Activated CD8-positive, alpha-beta T cell treated with anti-CD3 and anti-CD28 coated beads for 36 hours (primary cell): Measurements from ENCODE around the gene ZNF362. TPM values are rescaled to one million over a fixed set of nuclear protein-coding genes. Genes with fewer than 3 reads are reported as not detected.

Source experiments
- ATAC-seq: fragments of 200-7000 bp; cut with Tn5 transposase; one replicate; pipeline ENCODE4 v1.10.0; 2021; ENCODE audit warnings: mild to moderate bottlenecking, moderate library complexity
- CTCF ChIA-PET: fragments of 350-600 bp; sonication (Branson Sonifier 250); formaldehyde crosslinking; loops from one replicate; lab custom pipeline; 2021; ENCODE audit warnings: antibody characterized with exemption; lab: Charles Lee
- POLR2A ChIA-PET: fragments of 350-600 bp; sonication (Branson Sonifier 250); formaldehyde crosslinking; loops from one replicate; lab custom pipeline; 2021; ENCODE audit warnings: antibody characterized with exemption; lab: Charles Lee
- DNase-seq: peaks from one replicate; pipeline ENCODE4 v3.0.0-alpha.2; 2020
- H3K27ac Mint-ChIP-seq: one replicate; pipeline ENCODE4 v1.8.0; 2021; ENCODE audit warnings: mild to moderate bottlenecking, mixed read lengths
- H3K27me3 Mint-ChIP-seq: one replicate; pipeline ENCODE4 v1.8.0; 2021; ENCODE audit warnings: mixed read lengths
- H3K36me3 Mint-ChIP-seq: one replicate; pipeline ENCODE4 v1.8.0; 2021; ENCODE audit warnings: low read depth, mixed read lengths
- H3K4me1 Mint-ChIP-seq: one replicate; pipeline ENCODE4 v1.8.0; 2021; ENCODE audit warnings: low read depth, mixed read lengths
- H3K4me3 Mint-ChIP-seq: one replicate; pipeline ENCODE4 v1.8.0; 2021; ENCODE audit warnings: mild to moderate bottlenecking, moderate library complexity, mixed read lengths
- H3K9me3 Mint-ChIP-seq: one replicate; pipeline ENCODE4 v1.8.0; 2021; ENCODE audit warnings: mixed read lengths
- CTCF ChIP-seq: fragments of 200-600 bp; IDR thresholded peaks from one replicate; pipeline ENCODE4 v1.8.0; 2022; ENCODE audit warnings: antibody characterized with exemption, mild to moderate bottlenecking
- intact Hi-C: fragments of 100-400 bp; cut with micrococcal nuclease; formaldehyde crosslinking; loops from one replicate; pipeline ENCODE4 v1.10.0; 2022
- total RNA-seq, 2 experiments: library from RNA; stranded (reverse); gene quantifications; one replicate each; pipeline ENCODE4 v1.2.3, GENCODE V29; 2021

Gene ZNF362
- total RNA-seq, 2 experiments from 2014 or later, result 5.4 to 7.8 TPM

- Mint-ChIP-seq H3K4me3 (no peak overlapping the region), H3K27ac (no peak overlapping the region), H3K4me1 (no peaks in the 10 kb centered on the region), H3K36me3 (no peaks in the 10 kb centered on the region), H3K27me3 (peaks cover 7% of the 10 kb centered on the region), H3K9me3 (no peaks in the 10 kb centered on the region)
- DNase-seq (no peak), ATAC-seq (no peak)
- intact Hi-C loops, result no loop called here
- CTCF ChIA-PET, result no interaction called here
- no peak for TF ChIP-seq CTCF
- POLR2A ChIA-PET, result no interaction called here
Observed at GRCh38 chr1:33231166-33231565, 25.1 kb upstream of the ZNF362 start.

- Mint-ChIP-seq H3K4me3 (no peak overlapping the region), H3K36me3 (no peaks in the 10 kb centered on the region), H3K9me3 (no peaks in the 10 kb centered on the region), H3K4me1 (peaks cover 4% of the 10 kb centered on the region), H3K27me3 (peaks cover 7% of the 10 kb centered on the region), H3K27ac (no peak overlapping the region)
- TF ChIP-seq CTCF, result no peak
- intact Hi-C loops, result no loop called here
- POLR2A ChIA-PET, result no interaction called here
- no peak for ATAC-seq
- DNase-seq, result no peak
- CTCF ChIA-PET, result no interaction called here
Observed at GRCh38 chr1:33232716-33233115, 23.6 kb upstream of the ZNF362 start.

DNA sequence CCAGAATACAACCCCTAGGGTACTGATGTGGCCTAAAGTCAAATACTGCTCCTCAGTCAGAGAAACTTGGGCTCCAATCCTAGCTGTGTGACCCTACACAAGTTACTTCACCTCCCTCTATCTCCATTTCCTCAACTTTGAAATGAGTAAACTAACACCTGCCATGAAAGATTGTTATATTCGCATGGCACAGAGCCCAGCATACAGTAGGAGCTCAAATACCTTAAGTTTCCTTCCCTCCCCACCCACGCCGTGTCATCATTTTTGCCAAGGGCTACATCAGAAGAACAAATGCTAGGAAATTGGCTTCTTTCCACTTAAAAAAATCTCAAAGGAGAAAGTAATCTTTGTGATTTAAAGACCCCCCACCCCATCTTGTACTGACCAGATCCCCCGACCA, 22.2 kb upstream of the ZNF362 start:
- H3K36me3 Mint-ChIP-seq, result no peaks in the 10 kb centered on the region
- POLR2A ChIA-PET, result no interaction called here
- H3K27ac Mint-ChIP-seq, result no peak overlapping the region

DNA sequence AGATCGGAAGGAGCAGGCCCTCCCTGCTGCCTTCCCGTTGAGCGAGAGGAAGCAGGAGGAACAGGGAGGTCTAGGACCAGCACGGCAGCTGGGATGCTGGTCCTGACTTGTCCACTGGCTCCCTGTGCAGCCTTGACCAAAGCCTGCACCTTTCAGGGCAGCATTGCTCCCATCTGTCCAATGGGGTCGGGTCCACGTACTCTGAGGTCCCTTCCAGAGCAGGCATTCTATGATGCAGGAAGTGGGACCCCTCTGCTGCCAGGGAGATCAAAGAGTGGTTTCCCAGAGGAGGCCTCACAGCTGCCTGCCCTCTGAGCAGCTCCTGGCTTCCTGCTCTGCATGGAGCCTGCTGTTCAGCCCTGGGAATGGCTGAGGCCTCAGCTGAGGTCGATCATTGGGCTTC, 21.7 kb upstream of the ZNF362 start:
- TF ChIP-seq CTCF, result no peak
- Mint-ChIP-seq H3K27ac (no peak overlapping the region), H3K9me3 (no peaks in the 10 kb centered on the region), H3K4me3 (no peak overlapping the region), H3K4me1 (peaks cover 4% of the 10 kb centered on the region), H3K36me3 (no peaks in the 10 kb centered on the region), H3K27me3 (no peaks in the 10 kb centered on the region)
- CTCF ChIA-PET, result interaction anchor here (1.6 kb wide), 1 partner anchor 61 kb away, joined by 4 read pairs; no protein-coding TSS in a partner anchor
- DNase-seq (no peak), ATAC-seq (no peak)
- intact Hi-C loops, result no loop called here
- POLR2A ChIA-PET, result no interaction called here

More for the DNA sequence above, 22.2 kb upstream of the ZNF362 start:
- no peak for ATAC-seq
- CTCF ChIA-PET, result interaction anchor here (1.6 kb wide), 1 partner anchor 61 kb away, joined by 4 read pairs; no protein-coding TSS in a partner anchor
- intact Hi-C loops, result no loop called here
- TF ChIP-seq CTCF, result no peak
- no peak for DNase-seq
- Mint-ChIP-seq H3K4me3 (no peak overlapping the region), H3K27me3 (no peaks in the 10 kb centered on the region), H3K9me3 (no peaks in the 10 kb centered on the region), H3K4me1 (peaks cover 4% of the 10 kb centered on the region)

DNA sequence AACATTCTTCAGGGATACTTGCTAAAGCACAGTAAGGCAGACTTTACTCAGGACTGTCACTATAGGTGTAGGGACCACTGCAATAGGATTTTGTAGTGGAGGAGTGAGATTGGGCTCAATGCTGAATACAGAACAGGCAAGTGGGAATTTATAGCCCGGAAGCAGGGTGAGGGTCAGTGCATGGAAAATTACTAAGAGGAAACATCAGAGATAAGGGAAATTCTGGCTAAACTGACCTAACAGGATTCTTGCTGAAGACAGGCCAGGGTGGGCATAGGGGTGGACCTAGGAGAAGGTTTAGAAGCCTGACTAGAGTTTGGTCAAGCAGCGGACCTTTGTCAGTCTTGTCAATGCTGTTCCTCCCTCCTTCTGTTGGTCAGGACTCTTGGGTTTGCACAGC, 20.8 kb upstream of the ZNF362 start:
- H3K27me3 Mint-ChIP-seq, result peaks cover 2% of the 10 kb centered on the region
- H3K4me1 Mint-ChIP-seq, result peaks cover 4% of the 10 kb centered on the region
- ChIA-PET POLR2A (no interaction called here), CTCF (no interaction called here)
- no peak for TF ChIP-seq CTCF
- no peak for ATAC-seq
- no peaks in the 10 kb centered on the region for H3K9me3 Mint-ChIP-seq
- H3K27ac Mint-ChIP-seq, result no peak overlapping the region
- intact Hi-C loops, result no loop called here
- H3K36me3 Mint-ChIP-seq, result no peaks in the 10 kb centered on the region
- no peak for DNase-seq
- H3K4me3 Mint-ChIP-seq, result no peak overlapping the region
